GM12892 (cell line): ENCODE results near the gene PBOV1.

Experiments
- POLR2A ChIP-seq: IDR thresholded peaks from 2 replicates; pipeline ENCODE4 v1.6.1; 2011; ENCODE audit warnings: low read depth, low read length, control low read depth
- TAF1 ChIP-seq: IDR thresholded peaks from 2 replicates; pipeline ENCODE4 v1.6.1; 2011; ENCODE audit warnings: low read depth, mild to moderate bottlenecking, control low read depth, low read length, borderline replicate concordance

DNA sequence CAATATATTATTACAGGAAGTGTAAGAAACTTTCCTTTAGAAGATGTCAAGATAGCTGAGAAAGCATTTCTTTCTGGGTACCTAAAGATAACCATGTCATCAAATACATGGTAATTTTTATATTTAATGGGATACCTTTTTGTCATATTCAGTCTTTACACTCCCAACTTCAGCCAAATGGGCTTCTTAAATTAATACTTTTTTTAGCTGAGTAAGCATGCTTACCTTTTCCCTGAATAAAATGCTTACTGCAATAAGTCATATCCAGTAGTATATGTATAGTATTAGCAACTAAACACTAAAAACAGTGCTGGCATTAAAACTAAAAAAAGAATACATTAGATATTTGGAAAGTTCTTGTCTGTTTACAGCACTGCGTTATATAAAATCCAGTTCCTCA lies 17.4 kb upstream of the PBOV1 start:
- no peak for TF ChIP-seq TAF1
- no peak for TF ChIP-seq POLR2A
